HEK293T (cell line): ENCODE results near the gene BAIAP2.

ENCODE experiments used
- BHLHE40 ChIP-seq: fragments of 450-650 bp; IDR thresholded peaks from 2 replicates; pipeline ENCODE4 v1.6.1; 2016; ENCODE audit warnings: mild to moderate bottlenecking, moderate library complexity, borderline replicate concordance
- FOXA1 ChIP-seq: fragments of 450-650 bp; IDR thresholded peaks from 2 replicates; pipeline ENCODE4 v1.6.1; 2016; ENCODE audit warnings: mild to moderate bottlenecking
- FOXM1 ChIP-seq: fragments of 450-650 bp; IDR thresholded peaks from 2 replicates; pipeline ENCODE4 v1.6.1; 2017; ENCODE audit warnings: mild to moderate bottlenecking, borderline replicate concordance
- SP1 ChIP-seq: fragments of 450-650 bp; IDR thresholded peaks from 2 replicates; pipeline ENCODE4 v1.6.1; 2017
- SUZ12 ChIP-seq: fragments of 450-650 bp; IDR thresholded peaks from 2 replicates; pipeline ENCODE4 v1.6.1; 2016; ENCODE audit warnings: mild to moderate bottlenecking
- TARDBP ChIP-seq: fragments of 450-650 bp; IDR thresholded peaks from 2 replicates; pipeline ENCODE4 v1.6.1; 2016
- ZNF384 ChIP-seq: fragments of 450-650 bp; IDR thresholded peaks from 2 replicates; pipeline ENCODE4 v1.6.1; 2016
- TF ChIP-seq, protein P1 (sequence below): fragments of 450-650 bp; IDR thresholded peaks from 2 replicates; pipeline ENCODE4 v1.6.1; 2016

DNA sequence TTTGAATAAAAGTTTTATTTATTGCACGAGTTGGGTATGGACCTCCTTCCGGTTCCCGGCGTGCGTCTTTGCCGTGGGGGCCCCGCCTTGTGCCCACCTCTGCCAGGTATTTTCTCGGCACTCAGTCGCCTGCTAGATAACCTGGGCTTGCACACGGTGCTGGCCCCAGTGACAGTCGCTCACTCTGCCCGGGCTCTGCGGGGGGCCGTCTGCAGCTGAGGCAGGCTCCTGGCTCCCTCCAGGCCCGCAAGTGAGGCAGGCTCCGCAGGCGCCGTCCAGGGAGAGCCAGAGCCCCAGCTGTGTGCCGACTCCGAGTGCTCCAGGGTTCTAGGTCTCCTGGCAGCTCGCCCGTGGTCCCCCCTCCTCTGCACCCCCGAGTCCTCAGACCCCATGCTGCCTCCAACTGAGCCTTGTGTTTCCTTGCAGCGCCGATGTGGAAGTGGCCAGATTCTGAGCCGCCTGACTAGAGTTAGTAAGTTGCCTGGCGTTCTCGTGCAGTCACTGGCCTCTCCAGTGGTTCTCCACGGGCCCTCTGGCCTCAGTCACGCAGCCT, 75.6 kb downstream of the BAIAP2 start:
- no peak for TF ChIP-seq SP1
- no peak for TF ChIP-seq SUZ12
- TF ChIP-seq ZNF384 = no peak
- TF ChIP-seq TARDBP = no peak
- no peak for TF ChIP-seq FOXM1
- no peak for TF ChIP-seq FOXA1
- TF ChIP-seq, protein P1, sequence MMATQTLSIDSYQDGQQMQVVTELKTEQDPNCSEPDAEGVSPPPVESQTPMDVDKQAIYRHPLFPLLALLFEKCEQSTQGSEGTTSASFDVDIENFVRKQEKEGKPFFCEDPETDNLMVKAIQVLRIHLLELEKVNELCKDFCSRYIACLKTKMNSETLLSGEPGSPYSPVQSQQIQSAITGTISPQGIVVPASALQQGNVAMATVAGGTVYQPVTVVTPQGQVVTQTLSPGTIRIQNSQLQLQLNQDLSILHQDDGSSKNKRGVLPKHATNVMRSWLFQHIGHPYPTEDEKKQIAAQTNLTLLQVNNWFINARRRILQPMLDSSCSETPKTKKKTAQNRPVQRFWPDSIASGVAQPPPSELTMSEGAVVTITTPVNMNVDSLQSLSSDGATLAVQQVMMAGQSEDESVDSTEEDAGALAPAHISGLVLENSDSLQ = no peak
- TF ChIP-seq BHLHE40 = no peak
